Measurements from ENCODE around the gene INHBA. TPM values are rescaled to one million over a fixed set of nuclear protein-coding genes. Genes with fewer than 3 reads are reported as not detected.

INHBA gene
- total RNA-seq, 1 donor from 2014 or later, result 0.34 TPM

GRCh38 chr7:41732843-41733306 lies 30.0 kb upstream of the INHBA start:
- Mint-ChIP-seq H3K4me3 (ENCODE audit: low read depth) (no peak overlapping the region), H3K4me1 (ENCODE audit: low read depth) (no peaks in the 10 kb centered on the region), H3K27me3 (peaks cover 11% of the 10 kb centered on the region), H3K27ac (no peak overlapping the region), H3K9me3 (ENCODE audit: low read depth) (no peaks in the 10 kb centered on the region), H3K36me3 (ENCODE audit: insufficient read depth) (no peaks in the 10 kb centered on the region)
- no peak for DNase-seq (ENCODE audit: low spot score, unreplicated experiment)
- TF ChIP-seq CTCF (IDR thresholded peaks at IDR 0.05; ENCODE audit: unreplicated experiment), result no peak

GRCh38 chr7:41732436-41732785 lies 29.5 kb upstream of the INHBA start:
- TF ChIP-seq CTCF (IDR thresholded peaks at IDR 0.05; ENCODE audit: unreplicated experiment), result no peak
- DNase-seq (ENCODE audit: low spot score, unreplicated experiment), result no peak
- Mint-ChIP-seq H3K36me3 (ENCODE audit: insufficient read depth) (no peaks in the 10 kb centered on the region), H3K27me3 (peaks cover 11% of the 10 kb centered on the region), H3K9me3 (ENCODE audit: low read depth) (no peaks in the 10 kb centered on the region), H3K4me3 (ENCODE audit: low read depth) (no peak overlapping the region), H3K4me1 (ENCODE audit: low read depth) (no peaks in the 10 kb centered on the region), H3K27ac (no peak overlapping the region)

GRCh38 chr7:41731493-41732435 lies 28.9 kb upstream of the INHBA start:
- Mint-ChIP-seq H3K36me3 (ENCODE audit: insufficient read depth) (no peaks in the 10 kb centered on the region), H3K4me3 (ENCODE audit: low read depth) (no peak overlapping the region), H3K9me3 (ENCODE audit: low read depth) (no peaks in the 10 kb centered on the region), H3K27ac (no peak overlapping the region), H3K27me3 (peaks cover 11% of the 10 kb centered on the region), H3K4me1 (ENCODE audit: low read depth) (no peaks in the 10 kb centered on the region)
- peak; percentile 82 for TF ChIP-seq CTCF (IDR thresholded peaks at IDR 0.05; ENCODE audit: unreplicated experiment)
- no peak for DNase-seq (ENCODE audit: low spot score, unreplicated experiment)

GRCh38 chr7:41730668-41731067 lies 27.8 kb upstream of the INHBA start:
- Mint-ChIP-seq H3K27ac (no peak overlapping the region), H3K4me3 (ENCODE audit: low read depth) (no peak overlapping the region), H3K4me1 (ENCODE audit: low read depth) (peaks cover 2% of the 10 kb centered on the region), H3K27me3 (peaks cover 11% of the 10 kb centered on the region), H3K36me3 (ENCODE audit: insufficient read depth) (no peaks in the 10 kb centered on the region), H3K9me3 (ENCODE audit: low read depth) (no peaks in the 10 kb centered on the region)
- no peak for TF ChIP-seq CTCF (IDR thresholded peaks at IDR 0.05; ENCODE audit: unreplicated experiment)
- no peak for DNase-seq (ENCODE audit: low spot score, unreplicated experiment)

GRCh38 chr7:41730161-41730560 lies 27.3 kb upstream of the INHBA start:
- Mint-ChIP-seq H3K4me3 (ENCODE audit: low read depth) (no peak overlapping the region), H3K27ac (no peak overlapping the region), H3K4me1 (ENCODE audit: low read depth) (peaks cover 2% of the 10 kb centered on the region), H3K9me3 (ENCODE audit: low read depth) (no peaks in the 10 kb centered on the region), H3K27me3 (peaks cover 11% of the 10 kb centered on the region), H3K36me3 (ENCODE audit: insufficient read depth) (no peaks in the 10 kb centered on the region)
- TF ChIP-seq CTCF (IDR thresholded peaks at IDR 0.05; ENCODE audit: unreplicated experiment), result no peak
- no peak for DNase-seq (ENCODE audit: low spot score, unreplicated experiment)

Data from progenitor cell of endocrine pancreas (in vitro differentiated cells).